HG02970 (cell line): ENCODE measurements around the gene MCM10.
"Not testable (repeated sequence)": the region's sequence is repeated elsewhere in the genome, so short reads cannot be mapped to it uniquely, and the experiment has no call there.

ENCODE experiments used
- ATAC-seq: cut with Tn5 transposase; IDR thresholded peaks from one replicate; pipeline ENCODE4 v1.9.1; 2021; ENCODE audit warnings: mild to moderate bottlenecking, moderate library complexity, moderate number of reproducible peaks; ENCODE audit not compliant: unreplicated experiment, low FRiP score

Gene MCM10

GRCh38 chr10:13219685-13220670 lies 58.6 kb downstream of the MCM10 start:
- ATAC-seq: no peak

- no peak for ATAC-seq
Measured at GRCh38 chr10:13221572-13221971, 60.2 kb downstream of the MCM10 start.

- ATAC-seq: no peak
Measured at GRCh38 chr10:13222151-13222550, 60.8 kb downstream of the MCM10 start.

GRCh38 chr10:13222566-13222965 lies 61.2 kb downstream of the MCM10 start:
- ATAC-seq: no peak

- no peak for ATAC-seq
Measured at GRCh38 chr10:13223241-13223640, 61.9 kb downstream of the MCM10 start.

GRCh38 chr10:13224210-13224995 lies 63.0 kb downstream of the MCM10 start:
- no peak for ATAC-seq

GRCh38 chr10:13225601-13226000 lies 64.2 kb downstream of the MCM10 start:
- ATAC-seq: no peak

GRCh38 chr10:13227031-13227430 lies 65.7 kb downstream of the MCM10 start:
- ATAC-seq: no peak

- no peak for ATAC-seq
Measured at GRCh38 chr10:13231190-13231589, 69.8 kb downstream of the MCM10 start.

GRCh38 chr10:13231808-13232207 lies 70.5 kb downstream of the MCM10 start:
- no peak for ATAC-seq

- no peak for ATAC-seq
Measured at GRCh38 chr10:13233358-13233757, 72.0 kb downstream of the MCM10 start.

GRCh38 chr10:13234172-13234571 lies 72.8 kb downstream of the MCM10 start, which contains the start of gene UCMA:
Gene UCMA (minus strand): TSS chr10:13234374. CDS start chr10:13234258, 116 bp downstream.
- ATAC-seq: no peak

GRCh38 chr10:13234736-13235135 lies 73.4 kb downstream of the MCM10 start:
- ATAC-seq: not testable (repeated sequence)

GRCh38 chr10:13236638-13237037 lies 75.3 kb downstream of the MCM10 start:
- no peak for ATAC-seq

GRCh38 chr10:13238271-13239077 lies 77.1 kb downstream of the MCM10 start:
- no peak for ATAC-seq

- ATAC-seq: no peak
Measured at GRCh38 chr10:13239923-13240322, 78.6 kb downstream of the MCM10 start.

- no peak for ATAC-seq
Measured at GRCh38 chr10:13241613-13242012, 80.3 kb downstream of the MCM10 start.

GRCh38 chr10:13242260-13242659 lies 80.9 kb downstream of the MCM10 start:
- not testable (repeated sequence) for ATAC-seq

- no peak for ATAC-seq
Measured at GRCh38 chr10:13247246-13247645, 85.9 kb downstream of the MCM10 start.

GRCh38 chr10:13247784-13248183 lies 86.4 kb downstream of the MCM10 start:
- no peak for ATAC-seq
